WTC11 (cell line): Measurements from ENCODE around the gene TRIOBP. TPM values are rescaled to one million over a fixed set of nuclear protein-coding genes. Genes with fewer than 3 reads are reported as not detected.

Experiments used
- ATAC-seq: fragments of 200-7000 bp; cut with Tn5 transposase; 2 replicates; pipeline ENCODE4 v1.10.0; 2021; ENCODE audit warnings: mild to moderate bottlenecking, moderate library complexity
- CTCF ChIA-PET: fragments of 300-600 bp; sonication (Branson Sonifier 250); formaldehyde crosslinking; loops from one replicate; lab custom pipeline; 2021; ENCODE audit warnings: antibody characterized with exemption; lab: Charles Lee
- POLR2A ChIA-PET: fragments of 350-600 bp; sonication (Branson Sonifier 250); formaldehyde crosslinking; loops from one replicate; lab custom pipeline; 2021; ENCODE audit warnings: antibody characterized with exemption; lab: Charles Lee
- DNase-seq: peaks from one replicate; pipeline ENCODE4 v3.0.0; 2021; ENCODE audit warnings: low spot score
- H3K27ac Mint-ChIP-seq: 2 replicates; pipeline ENCODE4 v1.8.0; 2021; ENCODE audit warnings: mixed read lengths
- H3K27me3 Mint-ChIP-seq: 2 replicates; pipeline ENCODE4 v1.8.0; 2021; ENCODE audit warnings: low read depth, mild to moderate bottlenecking, moderate library complexity, mixed read lengths
- H3K36me3 Mint-ChIP-seq: 2 replicates; pipeline ENCODE4 v1.8.0; 2021; ENCODE audit warnings: mixed read lengths
- H3K4me1 Mint-ChIP-seq: 2 replicates; pipeline ENCODE4 v1.8.0; 2022; ENCODE audit warnings: mixed read lengths
- H3K4me3 Mint-ChIP-seq: 2 replicates; pipeline ENCODE4 v1.8.0; 2021; ENCODE audit warnings: mild to moderate bottlenecking, moderate library complexity, mixed read lengths
- H3K9me3 Mint-ChIP-seq: 2 replicates; pipeline ENCODE4 v1.8.0; 2021; ENCODE audit warnings: mixed read lengths
- ATF1 ChIP-seq: sonication (generic); formaldehyde crosslinking; IDR thresholded peaks from 2 replicates; pipeline ENCODE4 v1.8.1; 2023; ENCODE audit warnings: mild to moderate bottlenecking, moderate library complexity, missing genetic modification reagents
- CDX4 ChIP-seq: fragments of 250-450 bp; sonication (Bioruptor Pico); IDR thresholded peaks from 2 replicates; pipeline ENCODE4 v1.9.0; 2021; ENCODE audit warnings: moderate library complexity, mild to moderate bottlenecking, inconsistent platforms, borderline replicate concordance
- CREM ChIP-seq: sonication (generic); formaldehyde crosslinking; IDR thresholded peaks from 2 replicates; pipeline ENCODE4 v1.8.1; 2022; ENCODE audit warnings: mild to moderate bottlenecking, missing genetic modification reagents, moderate library complexity
- EMX1 ChIP-seq: fragments of 250-450 bp; sonication (Bioruptor Pico); IDR thresholded peaks from 2 replicates; pipeline ENCODE4 v1.8.0; 2021; ENCODE audit warnings: mild to moderate bottlenecking
- GABPB1 ChIP-seq: sonication (generic); formaldehyde crosslinking; IDR thresholded peaks from 2 replicates; pipeline ENCODE4 v1.8.1; 2023; ENCODE audit warnings: mild to moderate bottlenecking, missing genetic modification reagents
- GTF2I ChIP-seq: fragments of 250-450 bp; sonication (Bioruptor Pico); conservative IDR thresholded peaks from 2 replicates; pipeline ENCODE4 v1.4.0; 2021; ENCODE audit warnings: mild to moderate bottlenecking
- IRF2 ChIP-seq: sonication (generic); formaldehyde crosslinking; IDR thresholded peaks from 2 replicates; pipeline ENCODE4 v1.8.0; 2022; ENCODE audit warnings: low read depth, missing genetic modification reagents, borderline replicate concordance
- JAZF1 ChIP-seq: fragments of 250-450 bp; sonication (Bioruptor Pico); IDR thresholded peaks from 2 replicates; pipeline ENCODE4 v1.9.0; 2021; ENCODE audit warnings: moderate library complexity, mild to moderate bottlenecking, inconsistent platforms
- NR2C2 ChIP-seq: sonication (generic); formaldehyde crosslinking; IDR thresholded peaks from 2 replicates; pipeline ENCODE4 v1.8.0; 2022; ENCODE audit warnings: mild to moderate bottlenecking, missing genetic modification reagents
- OVOL2 ChIP-seq: fragments of 250-450 bp; sonication (Bioruptor Pico); IDR thresholded peaks from 2 replicates; pipeline ENCODE4 v1.9.0; 2021; ENCODE audit warnings: mild to moderate bottlenecking, borderline replicate concordance
- SOX15 ChIP-seq: fragments of 250-450 bp; sonication (Bioruptor Pico); IDR thresholded peaks from 2 replicates; pipeline ENCODE4 v1.9.0; 2021; ENCODE audit warnings: mild to moderate bottlenecking
- SP1 ChIP-seq: sonication (generic); formaldehyde crosslinking; conservative IDR thresholded peaks from 2 replicates; pipeline ENCODE4 v1.8.1; 2022; ENCODE audit warnings: missing genetic modification reagents
- STAT6 ChIP-seq: sonication (generic); formaldehyde crosslinking; conservative IDR thresholded peaks from 2 replicates; pipeline ENCODE4 v1.8.1; 2023; ENCODE audit warnings: mild to moderate bottlenecking, low read depth, missing genetic modification reagents, moderate library complexity
- ZNF121 ChIP-seq: sonication (generic); formaldehyde crosslinking; IDR thresholded peaks from 2 replicates; pipeline ENCODE4 v1.8.0; 2023; ENCODE audit warnings: missing genetic modification reagents
- total RNA-seq: library from RNA; stranded (reverse); gene quantifications from 3 replicates; pipeline ENCODE4 v1.2.3, GENCODE V29; 2021
- TF ChIP-seq, protein P1 (sequence below): sonication (generic); formaldehyde crosslinking; IDR thresholded peaks from 2 replicates; pipeline ENCODE4 v1.8.0; 2022; ENCODE audit warnings: mild to moderate bottlenecking, missing genetic modification reagents
- TF ChIP-seq, protein P2 (sequence below): sonication (generic); formaldehyde crosslinking; IDR thresholded peaks from 2 replicates; pipeline ENCODE4 v1.8.0; 2023; ENCODE audit warnings: missing genetic modification reagents
- TF ChIP-seq, protein P3 (sequence below): sonication (generic); formaldehyde crosslinking; IDR thresholded peaks from 2 replicates; pipeline ENCODE4 v1.8.0; 2022; ENCODE audit warnings: missing genetic modification reagents
- TF ChIP-seq, protein P4 (sequence below): fragments of 250-450 bp; sonication (Bioruptor Pico); conservative IDR thresholded peaks from 2 replicates; pipeline ENCODE4 v1.9.0; 2021; ENCODE audit warnings: mild to moderate bottlenecking

TRIOBP gene
- total RNA-seq, 1 experiment from 2014 or later, result 54.0 TPM

DNA sequence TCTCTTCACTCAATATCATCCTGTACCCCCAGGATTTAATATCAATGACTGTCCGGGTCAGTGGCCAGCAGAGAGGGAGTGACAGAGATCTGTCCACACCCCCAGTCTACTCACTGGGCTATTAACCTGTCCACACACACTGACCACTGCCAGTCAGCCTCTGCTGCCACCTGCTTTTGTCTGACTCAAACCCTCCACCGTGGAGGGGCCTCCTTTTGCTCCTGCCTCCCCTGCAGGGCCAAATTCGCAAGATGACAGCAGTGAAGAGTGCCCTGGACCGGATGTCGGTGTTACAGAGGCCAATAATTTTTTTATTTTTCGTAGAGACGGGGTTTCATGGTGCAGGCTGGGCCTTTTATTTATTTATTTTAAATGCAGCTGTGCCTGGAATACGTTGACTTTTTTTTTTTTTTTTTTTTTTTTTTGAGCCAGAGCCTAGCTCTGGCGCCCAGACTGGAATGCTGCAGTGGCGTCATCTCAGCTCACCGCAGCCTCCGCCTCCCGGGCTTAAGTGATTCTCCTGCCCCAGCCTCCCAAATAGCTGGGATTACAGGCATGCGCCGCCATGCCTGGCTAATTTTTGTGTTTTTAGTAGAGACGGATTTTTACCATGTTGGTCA is 33.2 kb upstream of the TRIOBP start (continued):
- TF ChIP-seq, protein P1, sequence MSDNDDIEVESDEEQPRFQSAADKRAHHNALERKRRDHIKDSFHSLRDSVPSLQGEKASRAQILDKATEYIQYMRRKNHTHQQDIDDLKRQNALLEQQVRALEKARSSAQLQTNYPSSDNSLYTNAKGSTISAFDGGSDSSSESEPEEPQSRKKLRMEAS, result no peak
- TF ChIP-seq OVOL2 (CRISPR knock-in tag) (no peak), ATF1 (CRISPR knock-in tag) (no peak), ZNF121 (CRISPR knock-in tag) (no peak)
- TF ChIP-seq, protein P2, sequence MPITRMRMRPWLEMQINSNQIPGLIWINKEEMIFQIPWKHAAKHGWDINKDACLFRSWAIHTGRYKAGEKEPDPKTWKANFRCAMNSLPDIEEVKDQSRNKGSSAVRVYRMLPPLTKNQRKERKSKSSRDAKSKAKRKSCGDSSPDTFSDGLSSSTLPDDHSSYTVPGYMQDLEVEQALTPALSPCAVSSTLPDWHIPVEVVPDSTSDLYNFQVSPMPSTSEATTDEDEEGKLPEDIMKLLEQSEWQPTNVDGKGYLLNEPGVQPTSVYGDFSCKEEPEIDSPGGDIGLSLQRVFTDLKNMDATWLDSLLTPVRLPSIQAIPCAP (CRISPR knock-in tag), result no peak

DNA sequence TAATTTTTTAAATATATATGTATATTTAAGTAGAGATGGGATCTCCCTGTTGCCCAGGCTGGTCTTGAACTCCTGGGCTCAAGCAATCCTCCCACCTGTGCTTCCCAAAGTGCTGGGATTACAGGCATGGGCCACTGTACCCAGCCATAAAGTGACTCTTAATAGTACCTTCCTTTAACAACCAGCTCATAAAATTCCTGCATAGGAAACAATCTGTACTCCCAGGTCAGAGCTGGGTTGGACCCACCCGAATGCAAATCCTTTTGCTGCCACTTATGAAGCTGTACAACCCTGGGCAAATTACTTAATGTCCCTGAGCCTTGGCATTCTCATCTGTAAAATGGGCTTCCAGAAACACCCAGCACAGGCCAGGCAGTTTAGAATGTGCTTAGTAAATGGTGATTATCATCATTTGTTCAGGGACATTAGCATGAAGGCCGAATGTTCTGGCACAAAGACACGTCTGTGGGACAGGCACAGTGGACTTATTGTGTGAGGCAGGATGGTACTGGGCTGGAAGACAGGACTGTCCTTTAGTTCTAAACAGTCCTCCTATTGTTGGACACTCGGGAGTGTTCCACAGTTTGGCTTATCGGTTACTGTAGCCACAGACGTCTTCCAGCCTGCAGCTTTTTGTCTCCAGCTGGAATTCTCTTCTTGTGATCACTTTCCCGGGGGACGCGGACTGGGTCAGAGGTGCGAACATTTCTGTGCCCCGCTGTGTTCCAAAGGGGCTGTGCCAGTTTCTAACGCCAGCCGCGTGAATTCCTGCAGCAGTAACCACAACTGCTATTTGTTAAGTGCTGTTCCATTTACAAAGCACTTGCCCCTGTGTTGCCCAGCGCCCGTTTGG is 32.4 kb upstream of the TRIOBP start:
- Mint-ChIP-seq H3K27me3 (no peaks in the 10 kb centered on the region), H3K4me1 (peaks cover 27% of the 10 kb centered on the region), H3K36me3 (peaks cover 17% of the 10 kb centered on the region; the same call in 1 of the 2 replicates), H3K27ac (no peak overlapping the region), H3K9me3 (no peaks in the 10 kb centered on the region), H3K4me3 (no peak overlapping the region)
- ATAC-seq (no peak), DNase-seq (no peak)
- POLR2A ChIA-PET, result no interaction called here
- CTCF ChIA-PET, result interaction anchor here (0.6 to 12.1 kb wide), 6 partner anchors 11 to 285 kb away, joined by 3 to 161 read pairs (median 4); partner anchors contain the start of genes LGALS1 and SH3BP1
- TF ChIP-seq CREM (CRISPR knock-in tag), result no peak
- no peak for TF ChIP-seq SOX15
- TF ChIP-seq CDX4, result no peak
- no peak for TF ChIP-seq IRF2 (CRISPR knock-in tag)
- no peak for TF ChIP-seq STAT6 (CRISPR knock-in tag)
- TF ChIP-seq, protein P3, sequence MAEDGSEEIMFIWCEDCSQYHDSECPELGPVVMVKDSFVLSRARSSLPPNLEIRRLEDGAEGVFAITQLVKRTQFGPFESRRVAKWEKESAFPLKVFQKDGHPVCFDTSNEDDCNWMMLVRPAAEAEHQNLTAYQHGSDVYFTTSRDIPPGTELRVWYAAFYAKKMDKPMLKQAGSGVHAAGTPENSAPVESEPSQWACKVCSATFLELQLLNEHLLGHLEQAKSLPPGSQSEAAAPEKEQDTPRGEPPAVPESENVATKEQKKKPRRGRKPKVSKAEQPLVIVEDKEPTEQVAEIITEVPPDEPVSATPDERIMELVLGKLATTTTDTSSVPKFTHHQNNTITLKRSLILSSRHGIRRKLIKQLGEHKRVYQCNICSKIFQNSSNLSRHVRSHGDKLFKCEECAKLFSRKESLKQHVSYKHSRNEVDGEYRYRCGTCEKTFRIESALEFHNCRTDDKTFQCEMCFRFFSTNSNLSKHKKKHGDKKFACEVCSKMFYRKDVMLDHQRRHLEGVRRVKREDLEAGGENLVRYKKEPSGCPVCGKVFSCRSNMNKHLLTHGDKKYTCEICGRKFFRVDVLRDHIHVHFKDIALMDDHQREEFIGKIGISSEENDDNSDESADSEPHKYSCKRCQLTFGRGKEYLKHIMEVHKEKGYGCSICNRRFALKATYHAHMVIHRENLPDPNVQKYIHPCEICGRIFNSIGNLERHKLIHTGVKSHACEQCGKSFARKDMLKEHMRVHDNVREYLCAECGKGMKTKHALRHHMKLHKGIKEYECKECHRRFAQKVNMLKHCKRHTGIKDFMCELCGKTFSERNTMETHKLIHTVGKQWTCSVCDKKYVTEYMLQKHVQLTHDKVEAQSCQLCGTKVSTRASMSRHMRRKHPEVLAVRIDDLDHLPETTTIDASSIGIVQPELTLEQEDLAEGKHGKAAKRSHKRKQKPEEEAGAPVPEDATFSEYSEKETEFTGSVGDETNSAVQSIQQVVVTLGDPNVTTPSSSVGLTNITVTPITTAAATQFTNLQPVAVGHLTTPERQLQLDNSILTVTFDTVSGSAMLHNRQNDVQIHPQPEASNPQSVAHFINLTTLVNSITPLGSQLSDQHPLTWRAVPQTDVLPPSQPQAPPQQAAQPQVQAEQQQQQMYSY (CRISPR knock-in tag), result no peak
- TF ChIP-seq, protein P4, sequence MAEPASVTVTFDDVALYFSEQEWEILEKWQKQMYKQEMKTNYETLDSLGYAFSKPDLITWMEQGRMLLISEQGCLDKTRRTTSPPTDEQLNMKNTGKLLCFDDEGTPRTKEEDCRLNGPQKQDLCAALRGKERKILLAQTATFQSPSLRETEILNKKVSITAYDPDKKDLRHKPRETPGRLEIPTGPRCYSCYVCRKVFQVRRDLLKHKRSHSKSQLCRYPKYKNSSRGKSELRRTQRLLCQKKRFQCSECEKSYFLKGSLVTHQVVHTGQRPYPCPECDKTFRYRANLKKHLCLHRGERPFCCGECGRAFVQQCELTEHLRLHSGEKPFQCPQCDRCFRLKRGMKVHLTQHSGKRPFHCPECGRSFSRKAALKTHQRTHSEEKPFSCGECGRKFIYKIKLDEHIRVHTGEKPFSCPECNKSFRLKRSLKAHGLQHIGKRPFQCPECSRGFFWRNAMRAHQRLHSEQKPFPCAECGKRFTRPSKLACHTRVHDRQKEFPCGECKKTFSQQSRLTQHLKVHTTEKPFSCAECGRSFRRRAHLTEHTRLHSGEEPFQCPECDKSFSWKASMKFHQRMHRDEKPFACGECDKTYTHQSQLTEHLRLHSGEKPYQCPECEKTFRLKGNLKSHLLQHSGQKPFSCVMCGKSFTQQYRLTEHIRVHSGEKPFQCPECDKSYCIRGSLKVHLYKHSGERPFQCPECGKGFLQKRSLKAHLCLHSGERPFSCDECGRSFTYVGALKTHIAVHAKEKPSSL, result no peak
- no peak for TF ChIP-seq SP1 (CRISPR knock-in tag)
- TF ChIP-seq EMX1 (CRISPR knock-in tag), result no peak
- no peak for TF ChIP-seq NR2C2 (CRISPR knock-in tag)
- TF ChIP-seq JAZF1 (CRISPR knock-in tag), result no peak
- TF ChIP-seq GABPB1 (CRISPR knock-in tag), result no peak
- TF ChIP-seq GTF2I (CRISPR knock-in tag), result no peak
